T-helper 2 cell treated with Interferon-gamma antibody and Interleukin-4, amounts not matched to agents 5 μg/mL and 100 μg/mL, for 36 hours (primary cell): ENCODE data around the gene MAN2B1.
"Not testable (repeated sequence)": the region's sequence is repeated elsewhere in the genome, so short reads cannot be mapped to it uniquely, and the experiment has no call there.

Experiments used
- DNase-seq: peaks from one replicate; pipeline ENCODE4 v3.0.0; 2021; ENCODE audit warnings: low spot score
- H3K27ac Mint-ChIP-seq: one replicate; pipeline ENCODE4 v1.8.0; 2021; ENCODE audit warnings: mild to moderate bottlenecking, mixed read lengths
- H3K27me3 Mint-ChIP-seq: one replicate; pipeline ENCODE4 v1.8.0; 2021; ENCODE audit warnings: low read depth, mixed read lengths
- H3K36me3 Mint-ChIP-seq: one replicate; pipeline ENCODE4 v1.8.0; 2021; ENCODE audit warnings: low read depth, mixed read lengths
- H3K4me1 Mint-ChIP-seq: one replicate; pipeline ENCODE4 v1.8.0; 2021; ENCODE audit warnings: low read depth, mixed read lengths
- H3K4me3 Mint-ChIP-seq: one replicate; pipeline ENCODE4 v1.8.0; 2022; ENCODE audit warnings: mild to moderate bottlenecking, moderate library complexity, mixed read lengths
- H3K9me3 Mint-ChIP-seq: one replicate; pipeline ENCODE4 v1.8.0; 2021; ENCODE audit warnings: mixed read lengths

MAN2B1 gene

DNA sequence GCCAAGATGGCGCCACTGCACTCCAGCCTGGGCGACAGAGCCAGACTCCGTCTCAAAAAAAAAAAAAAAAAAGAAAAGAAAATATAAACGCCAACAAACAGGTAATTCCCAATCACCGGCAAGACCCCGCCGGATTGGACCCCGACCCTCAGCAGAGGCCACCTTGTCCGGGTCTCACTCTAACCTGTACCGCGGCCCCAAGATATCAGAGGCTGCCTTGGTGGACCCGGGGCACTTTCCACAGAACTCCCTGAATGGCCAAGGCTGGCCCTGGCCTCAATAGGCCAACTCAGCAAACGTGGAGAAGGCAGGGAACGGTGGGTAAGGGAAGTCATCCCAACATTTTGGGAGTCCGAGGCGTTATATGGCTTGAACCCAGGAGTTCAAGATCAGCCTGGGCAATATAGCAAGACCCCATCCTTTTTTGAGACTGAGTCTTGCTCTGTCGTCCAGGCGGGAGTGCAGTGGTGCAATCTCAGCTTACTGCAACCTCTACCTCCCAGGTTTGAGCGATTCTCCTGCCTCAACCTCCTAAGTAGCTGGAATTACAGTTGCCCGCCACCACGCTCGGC is 27.8 kb downstream of the MAN2B1 start:
- Mint-ChIP-seq H3K27me3 (no peaks in the 10 kb centered on the region), H3K9me3 (no peaks in the 10 kb centered on the region), H3K36me3 (peaks cover 19% of the 10 kb centered on the region), H3K4me3 (no peak overlapping the region), H3K27ac (no peak overlapping the region), H3K4me1 (peaks cover 8% of the 10 kb centered on the region)
- DNase-seq: no peak

- Mint-ChIP-seq H3K27ac (no peak overlapping the region), H3K36me3 (peaks cover 27% of the 10 kb centered on the region)
Observed at GRCh38 chr19:12636631-12637030, 29.9 kb downstream of the MAN2B1 start.

GRCh38 chr19:12629215-12629614 is 37.3 kb downstream of the MAN2B1 start:
- Mint-ChIP-seq H3K36me3 (peaks cover 80% of the 10 kb centered on the region), H3K27ac (no peak overlapping the region), H3K27me3 (no peaks in the 10 kb centered on the region), H3K4me1 (no peaks in the 10 kb centered on the region), H3K4me3 (no peak overlapping the region), H3K9me3 (peaks cover 28% of the 10 kb centered on the region)
- no peak for DNase-seq

More at GRCh38 chr19:12636631-12637030, 29.9 kb downstream of the MAN2B1 start:
- peaks cover 8% of the 10 kb centered on the region for H3K4me1 Mint-ChIP-seq
- no peak overlapping the region for H3K4me3 Mint-ChIP-seq
- H3K27me3 Mint-ChIP-seq: no peaks in the 10 kb centered on the region
- H3K9me3 Mint-ChIP-seq: no peaks in the 10 kb centered on the region
- DNase-seq: no peak

DNA sequence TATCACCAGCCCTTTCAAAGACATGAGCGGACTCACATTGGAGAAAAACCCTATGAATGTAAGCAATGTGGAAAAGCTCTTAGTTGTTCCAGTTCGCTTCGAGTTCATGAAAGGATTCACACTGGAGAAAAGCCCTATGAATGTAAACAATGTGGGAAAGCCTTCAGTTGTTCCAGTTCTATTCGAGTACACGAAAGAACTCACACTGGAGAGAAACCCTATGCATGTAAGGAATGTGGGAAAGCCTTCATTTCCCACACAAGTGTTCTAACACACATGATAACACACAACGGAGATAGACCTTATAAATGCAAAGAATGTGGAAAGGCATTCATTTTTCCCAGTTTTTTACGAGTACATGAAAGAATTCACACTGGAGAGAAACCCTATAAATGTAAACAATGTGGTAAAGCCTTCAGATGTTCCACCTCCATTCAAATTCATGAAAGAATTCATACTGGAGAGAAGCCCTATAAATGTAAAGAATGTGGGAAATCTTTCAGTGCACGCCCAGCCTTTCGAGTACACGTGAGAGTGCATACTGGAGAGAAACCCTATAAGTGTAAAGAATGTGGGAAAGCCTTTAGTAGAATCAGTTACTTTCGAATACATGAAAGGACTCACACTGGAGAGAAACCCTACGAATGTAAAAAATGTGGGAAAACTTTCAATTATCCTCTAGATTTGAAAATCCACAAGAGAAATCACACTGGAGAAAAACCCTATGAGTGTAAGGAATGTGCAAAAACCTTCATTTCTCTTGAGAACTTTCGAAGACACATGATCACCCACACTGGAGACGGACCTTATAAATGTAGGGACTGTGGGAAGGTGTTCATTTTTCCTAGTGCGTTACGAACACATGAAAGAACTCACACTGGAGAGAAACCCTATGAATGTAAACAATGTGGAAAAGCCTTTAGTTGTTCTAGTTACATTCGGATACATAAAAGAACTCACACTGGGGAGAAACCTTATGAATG is 38.2 kb downstream of the MAN2B1 start:
- Mint-ChIP-seq H3K36me3 (peaks cover 76% of the 10 kb centered on the region), H3K9me3 (peaks cover 28% of the 10 kb centered on the region)

GRCh38 chr19:12626958-12627357 is 39.6 kb downstream of the MAN2B1 start:
- no peaks in the 10 kb centered on the region for H3K27me3 Mint-ChIP-seq
- no peak for DNase-seq
- H3K4me1 Mint-ChIP-seq: no peaks in the 10 kb centered on the region
- H3K4me3 Mint-ChIP-seq: no peak overlapping the region
- peaks cover 28% of the 10 kb centered on the region for H3K9me3 Mint-ChIP-seq
- H3K27ac Mint-ChIP-seq: no peak overlapping the region
- H3K36me3 Mint-ChIP-seq: peaks cover 80% of the 10 kb centered on the region

More for the DNA sequence above, 38.2 kb downstream of the MAN2B1 start:
- no peaks in the 10 kb centered on the region for H3K27me3 Mint-ChIP-seq
- H3K4me1 Mint-ChIP-seq: no peaks in the 10 kb centered on the region
- no peak for DNase-seq
- H3K4me3 Mint-ChIP-seq: no peak overlapping the region
- H3K27ac Mint-ChIP-seq: no peak overlapping the region

DNA sequence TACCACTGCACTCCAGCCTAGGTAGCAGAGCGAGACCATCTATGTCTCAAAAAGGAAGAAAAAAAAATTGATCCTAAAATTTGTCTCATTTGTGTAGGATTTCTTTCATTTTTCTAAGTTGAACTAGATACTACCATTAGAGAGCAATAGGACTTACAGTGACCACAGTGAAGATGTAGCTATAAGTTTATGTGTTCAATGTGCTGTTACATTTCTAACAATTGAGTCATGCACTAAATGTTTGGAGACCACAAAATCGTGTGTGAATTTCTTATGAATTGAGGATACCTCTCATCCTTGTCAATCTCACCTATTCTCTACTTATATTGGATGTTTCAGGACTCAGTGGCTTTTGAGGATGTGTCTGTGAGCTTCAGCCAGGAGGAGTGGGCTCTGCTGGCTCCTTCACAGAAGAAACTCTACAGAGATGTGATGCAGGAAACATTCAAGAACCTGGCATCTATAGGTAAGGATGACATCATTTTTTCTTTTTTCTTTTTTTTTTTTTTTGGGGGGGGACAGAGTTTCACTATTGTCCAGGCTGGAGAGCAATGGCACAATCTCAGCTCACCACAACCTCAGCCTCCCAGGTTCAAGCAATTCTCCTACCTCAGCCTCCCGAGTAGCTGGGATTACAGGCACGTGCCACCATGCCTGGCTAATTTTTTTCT is 43.0 kb downstream of the MAN2B1 start:
- Mint-ChIP-seq H3K36me3 (peaks cover 68% of the 10 kb centered on the region), H3K4me3 (no peak overlapping the region), H3K27me3 (no peaks in the 10 kb centered on the region), H3K9me3 (peaks cover 22% of the 10 kb centered on the region), H3K4me1 (peaks cover 4% of the 10 kb centered on the region), H3K27ac (no peak overlapping the region)
- DNase-seq: no peak

DNA sequence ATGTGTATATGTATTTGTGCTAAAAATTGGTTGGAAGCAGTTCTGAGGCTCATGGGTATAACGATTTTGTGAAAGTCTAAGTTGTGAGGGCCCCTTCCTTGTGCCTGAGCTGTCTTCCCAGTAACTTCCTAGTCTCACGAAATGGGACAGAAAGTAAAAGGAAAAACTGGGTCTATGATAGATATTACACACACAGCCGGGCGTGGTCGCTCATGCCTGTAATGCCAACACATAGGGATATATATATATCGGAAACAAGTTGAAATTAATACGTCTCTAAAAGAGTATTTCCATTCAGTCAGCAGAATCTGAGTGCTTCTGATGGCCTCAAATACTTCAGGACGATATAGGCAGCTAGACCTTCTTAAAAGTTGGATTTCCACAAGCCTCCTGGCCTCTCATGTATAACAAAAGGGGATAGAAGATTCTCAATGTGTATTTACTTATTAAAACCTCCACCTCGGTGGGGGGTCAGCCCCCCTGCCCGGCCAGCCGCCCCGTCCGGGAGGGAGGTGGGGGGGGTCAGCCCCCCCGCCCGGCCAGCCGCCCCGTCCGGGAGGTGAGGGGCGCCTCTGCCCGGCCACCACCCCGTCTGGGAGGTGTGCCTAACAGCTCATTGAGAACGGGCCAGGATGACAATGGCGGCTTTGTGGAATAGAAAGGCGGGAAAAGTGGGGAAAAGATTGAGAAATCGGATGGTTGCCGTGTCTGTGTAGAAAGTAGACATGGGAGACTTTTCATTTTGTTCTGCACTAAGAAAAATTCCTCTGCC is 45.1 kb downstream of the MAN2B1 start:
- not testable (repeated sequence) for H3K9me3 Mint-ChIP-seq, H3K4me3 Mint-ChIP-seq, H3K27me3 Mint-ChIP-seq

GRCh38 chr19:12617646-12618045 is 48.9 kb downstream of the MAN2B1 start:
- Mint-ChIP-seq H3K36me3 (peaks cover 60% of the 10 kb centered on the region), H3K27me3 (no peaks in the 10 kb centered on the region), H3K4me3 (no peak overlapping the region), H3K27ac (no peak overlapping the region), H3K4me1 (peaks cover 22% of the 10 kb centered on the region), H3K9me3 (peaks cover 9% of the 10 kb centered on the region)
- DNase-seq: no peak

More for the DNA sequence above, 45.1 kb downstream of the MAN2B1 start:
- not testable (repeated sequence) for H3K4me1 Mint-ChIP-seq, DNase-seq, H3K27ac Mint-ChIP-seq
- peaks cover 62% of the 10 kb centered on the region for H3K36me3 Mint-ChIP-seq

DNA sequence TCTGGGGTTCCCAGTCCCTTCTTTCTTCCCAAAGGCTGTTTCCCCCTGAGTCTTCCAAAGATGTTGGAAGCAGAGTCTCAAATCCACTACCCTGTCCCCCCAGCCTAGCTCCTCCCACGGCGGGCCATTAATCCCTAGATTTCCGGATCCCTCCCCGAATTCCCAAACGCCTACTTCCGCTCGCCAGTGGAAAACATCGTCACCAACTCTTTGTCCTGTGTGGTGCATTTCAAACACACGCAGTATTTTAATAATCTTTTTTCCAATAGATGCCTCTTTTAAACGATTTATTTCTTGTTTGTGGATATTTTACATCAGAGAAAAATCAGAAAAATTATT is 55.2 kb downstream of the MAN2B1 start:
- Mint-ChIP-seq H3K27ac (peak overlapping the region; percentile 99), H3K9me3 (no peaks in the 10 kb centered on the region), H3K4me1 (peaks cover 22% of the 10 kb centered on the region), H3K27me3 (no peaks in the 10 kb centered on the region), H3K36me3 (peaks cover 36% of the 10 kb centered on the region), H3K4me3 (peak overlapping the region; percentile 100)
- no peak for DNase-seq

DNA sequence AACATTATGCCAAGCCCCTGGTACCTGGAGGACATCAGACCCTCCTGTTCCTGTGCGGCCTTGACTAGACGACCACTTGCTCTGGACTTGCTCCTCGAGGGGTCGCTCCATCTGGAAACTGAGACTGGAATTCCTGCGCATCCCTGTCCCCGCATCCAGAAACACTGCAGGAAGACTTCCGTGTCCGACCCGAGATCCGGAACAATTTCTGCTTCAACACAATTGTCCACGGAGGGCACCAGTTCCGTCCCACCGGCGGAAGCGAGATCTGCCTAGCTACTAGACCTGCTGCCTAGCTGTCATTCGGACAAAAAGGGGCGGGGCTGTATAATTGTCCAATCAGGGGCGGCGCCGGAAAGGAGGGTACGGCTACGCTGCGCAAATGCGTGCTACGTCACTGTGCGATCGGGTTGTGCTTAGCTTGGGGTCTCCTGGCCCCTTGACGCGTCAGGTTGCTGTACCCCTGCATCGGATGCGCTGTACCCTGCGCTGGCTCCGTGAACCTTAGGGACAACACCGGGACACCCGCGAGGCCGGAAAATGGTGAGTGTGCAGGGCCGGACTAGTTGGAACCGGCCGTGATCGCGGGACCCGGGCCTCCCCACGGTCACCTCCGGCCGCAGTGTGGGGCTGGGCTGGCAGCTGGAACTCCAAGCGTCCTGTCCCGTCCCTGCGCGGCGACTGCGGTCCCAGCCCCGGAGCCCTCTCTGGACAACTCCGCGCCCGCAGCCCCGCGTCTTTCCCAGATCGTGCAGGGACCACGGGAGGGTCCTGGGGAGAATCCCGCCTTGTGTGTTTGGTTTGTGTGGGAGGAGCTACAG is 55.8 kb downstream of the MAN2B1 start, which contains the start of the genes ZNF490 and ZNF791:
Gene ZNF490, minus strand, starts transcription at position 274 of the 821 bp plus-strand sequence. Its CDS starts 133 bp downstream, at position 141.
Gene ZNF791, plus strand, starts transcription at position 381 of the 821 bp plus-strand sequence. Its CDS starts 160 bp downstream, at position 541.
- Mint-ChIP-seq H3K4me1 (peaks cover 19% of the 10 kb centered on the region), H3K4me3 (peak within 1 kb of the TSS; percentile 100), H3K36me3 (peaks cover 30% of the 10 kb centered on the region), H3K9me3 (no peaks in the 10 kb centered on the region), H3K27ac (peak within 1 kb of the TSS; percentile 99), H3K27me3 (no peaks in the 10 kb centered on the region)
- peak; percentile 96 for DNase-seq

GRCh38 chr19:12607631-12608030 is 58.9 kb downstream of the MAN2B1 start:
- H3K27me3 Mint-ChIP-seq: no peaks in the 10 kb centered on the region
- H3K4me3 Mint-ChIP-seq: no peak overlapping the region
- no peak overlapping the region for H3K27ac Mint-ChIP-seq
- DNase-seq: no peak
- peaks cover 12% of the 10 kb centered on the region for H3K4me1 Mint-ChIP-seq
- H3K9me3 Mint-ChIP-seq: no peaks in the 10 kb centered on the region
- peaks cover 21% of the 10 kb centered on the region for H3K36me3 Mint-ChIP-seq

GRCh38 chr19:12606796-12607195 is 59.7 kb downstream of the MAN2B1 start:
- Mint-ChIP-seq H3K36me3 (peaks cover 24% of the 10 kb centered on the region), H3K9me3 (no peaks in the 10 kb centered on the region), H3K27ac (no peak overlapping the region), H3K4me3 (no peak overlapping the region), H3K4me1 (peaks cover 12% of the 10 kb centered on the region), H3K27me3 (no peaks in the 10 kb centered on the region)
- no peak for DNase-seq

DNA sequence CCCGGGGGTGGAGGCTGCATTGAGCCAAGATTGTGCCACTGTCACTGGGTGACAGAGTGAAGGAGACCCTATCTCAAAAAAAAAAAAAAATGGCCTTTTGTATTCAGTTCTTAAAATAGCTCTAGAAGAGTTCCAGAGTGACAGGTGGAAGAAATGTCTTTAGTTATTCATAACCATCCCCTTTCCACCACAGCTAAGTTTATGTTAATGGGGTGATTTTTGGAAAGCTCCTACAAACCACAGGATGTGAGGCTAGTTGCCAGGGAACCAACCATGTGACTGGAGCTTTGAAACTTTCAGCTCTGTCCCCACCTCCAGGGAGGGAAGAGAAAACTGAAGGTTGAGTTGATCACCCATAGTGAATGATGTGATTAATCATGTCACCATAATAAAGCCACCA is 62.8 kb downstream of the MAN2B1 start:
- H3K27me3 Mint-ChIP-seq: no peaks in the 10 kb centered on the region
- no peak overlapping the region for H3K4me3 Mint-ChIP-seq
- H3K36me3 Mint-ChIP-seq: peaks cover 29% of the 10 kb centered on the region
- peak; percentile 62 for DNase-seq
- H3K9me3 Mint-ChIP-seq: no peaks in the 10 kb centered on the region
- peaks cover 7% of the 10 kb centered on the region for H3K4me1 Mint-ChIP-seq
- H3K27ac Mint-ChIP-seq: peak overlapping the region; percentile 57
